HG02970 (cell line): ENCODE results near the gene ZNF784.
"Not testable (repeated sequence)": the region's sequence is repeated elsewhere in the genome, so short reads cannot be mapped to it uniquely, and the experiment has no call there.

ENCODE experiments used
- ATAC-seq: cut with Tn5 transposase; IDR thresholded peaks from one replicate; pipeline ENCODE4 v1.9.1; 2021; ENCODE audit warnings: mild to moderate bottlenecking, moderate library complexity, moderate number of reproducible peaks; ENCODE audit not compliant: unreplicated experiment, low FRiP score

The ZNF784 gene

GRCh38 chr19:55590617-55591016, 33.7 kb downstream of the ZNF784 start:
- no peak for ATAC-seq

- no peak for ATAC-seq
These were observed 34.3 kb downstream of the ZNF784 start for GRCh38 chr19:55590109-55590508.

DNA sequence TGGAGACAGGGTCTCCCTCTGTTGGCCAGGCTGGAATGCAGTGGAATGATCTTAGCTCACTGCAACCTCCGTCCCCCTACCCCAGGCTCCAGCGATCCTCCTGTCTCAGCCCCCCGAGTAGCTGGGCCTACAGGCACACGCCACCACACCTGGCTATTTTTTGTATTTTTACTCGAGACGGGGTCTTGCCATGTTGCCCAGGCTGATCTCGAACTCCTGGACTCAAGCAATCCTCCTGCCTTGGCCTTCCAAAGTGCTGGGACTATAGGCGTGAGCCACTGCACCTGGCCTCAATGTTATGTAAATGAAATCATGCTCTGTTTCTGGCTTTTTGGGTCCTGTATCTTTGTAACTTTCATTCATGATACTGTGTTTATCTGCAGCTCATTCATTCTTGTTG, 35.6 kb downstream of the ZNF784 start:
- ATAC-seq: no peak

GRCh38 chr19:55586976-55587668, 37.2 kb downstream of the ZNF784 start:
- peak; percentile 79 for ATAC-seq

DNA sequence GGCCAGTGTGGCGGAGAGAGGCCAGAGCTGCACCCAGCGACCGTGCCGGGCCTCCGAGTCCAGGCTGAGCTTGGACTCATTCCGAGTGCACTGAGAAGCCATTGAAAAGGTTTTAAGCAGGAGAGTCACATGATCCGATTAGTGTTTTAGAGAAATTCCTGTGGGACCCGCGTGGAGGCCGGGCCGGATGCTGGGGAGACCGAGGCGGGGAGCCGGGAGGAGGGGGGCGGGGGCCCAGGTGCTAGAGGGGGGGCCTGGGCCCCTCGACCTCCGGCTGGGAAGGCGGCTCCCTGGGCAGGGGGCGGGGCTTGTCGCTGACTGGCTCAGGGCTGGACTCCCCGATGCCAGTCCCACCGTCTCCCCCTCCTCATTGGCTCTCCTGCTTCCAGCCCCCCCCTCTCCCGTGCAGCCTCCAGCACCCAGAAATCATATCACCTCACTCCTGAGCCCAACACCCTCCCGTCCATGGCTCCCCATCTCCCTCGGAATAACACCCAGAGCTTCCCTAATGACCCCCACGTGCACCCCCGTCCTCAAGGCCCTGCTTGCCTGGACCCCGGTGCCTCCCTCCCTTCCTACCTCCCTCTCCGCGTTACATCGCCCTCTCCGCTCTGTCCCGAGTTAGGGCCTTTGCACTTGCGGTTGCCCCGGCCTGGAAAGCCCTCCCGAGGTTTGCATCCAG, 38.6 kb downstream of the ZNF784 start:
- ATAC-seq: no peak

GRCh38 chr19:55584871-55585270, 39.5 kb downstream of the ZNF784 start:
- ATAC-seq: no peak

GRCh38 chr19:55583897-55584296, 40.5 kb downstream of the ZNF784 start:
- ATAC-seq: not testable (repeated sequence)

- not testable (repeated sequence) for ATAC-seq
These were observed 42.1 kb downstream of the ZNF784 start for GRCh38 chr19:55582284-55582683.

GRCh38 chr19:55581823-55582223, 42.5 kb downstream of the ZNF784 start:
- no peak for ATAC-seq

DNA sequence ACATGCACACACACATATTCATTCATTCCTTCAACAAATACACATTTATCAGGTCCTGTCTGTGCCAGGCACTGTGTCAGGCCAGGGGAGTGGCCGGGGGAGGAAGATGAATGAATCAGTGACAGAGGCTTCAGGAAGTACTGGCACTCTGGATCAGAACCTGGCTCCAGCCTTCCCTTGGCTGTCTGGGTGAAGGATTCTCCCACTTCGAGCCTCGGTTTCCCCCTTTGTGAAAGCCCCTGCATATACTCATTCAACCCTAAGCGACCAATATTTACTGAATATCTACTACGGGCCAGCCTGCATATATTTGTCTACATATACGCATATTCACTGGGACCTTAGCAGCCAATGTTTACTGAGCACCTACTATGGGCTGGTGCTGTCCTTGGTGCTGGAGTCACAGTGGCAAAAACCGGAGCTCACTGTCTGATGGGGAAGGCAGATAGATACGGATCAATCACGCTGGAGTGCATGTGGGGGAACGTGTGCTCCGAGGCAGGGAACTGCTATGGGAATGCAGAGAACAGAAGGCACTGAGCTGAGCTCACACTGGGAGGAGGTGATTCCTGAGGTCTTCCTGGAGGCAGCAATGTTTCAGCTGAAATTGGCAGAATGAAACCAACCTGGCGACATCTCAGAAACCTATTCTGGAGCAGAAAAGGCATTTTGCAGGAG, 43.1 kb downstream of the ZNF784 start:
- ATAC-seq: no peak

- no peak for ATAC-seq
These were observed 43.7 kb downstream of the ZNF784 start, which contains the start of gene ZNF579 for GRCh38 chr19:55580628-55581144. ZNF579 (minus strand) TSS chr19:55580848; CDS start chr19:55579639, 1,209 bp downstream.

GRCh38 chr19:55579766-55580621, 44.4 kb downstream of the ZNF784 start:
- ATAC-seq: no peak

- no peak for ATAC-seq
These were observed 45.3 kb downstream of the ZNF784 start for GRCh38 chr19:55578761-55579747.

DNA sequence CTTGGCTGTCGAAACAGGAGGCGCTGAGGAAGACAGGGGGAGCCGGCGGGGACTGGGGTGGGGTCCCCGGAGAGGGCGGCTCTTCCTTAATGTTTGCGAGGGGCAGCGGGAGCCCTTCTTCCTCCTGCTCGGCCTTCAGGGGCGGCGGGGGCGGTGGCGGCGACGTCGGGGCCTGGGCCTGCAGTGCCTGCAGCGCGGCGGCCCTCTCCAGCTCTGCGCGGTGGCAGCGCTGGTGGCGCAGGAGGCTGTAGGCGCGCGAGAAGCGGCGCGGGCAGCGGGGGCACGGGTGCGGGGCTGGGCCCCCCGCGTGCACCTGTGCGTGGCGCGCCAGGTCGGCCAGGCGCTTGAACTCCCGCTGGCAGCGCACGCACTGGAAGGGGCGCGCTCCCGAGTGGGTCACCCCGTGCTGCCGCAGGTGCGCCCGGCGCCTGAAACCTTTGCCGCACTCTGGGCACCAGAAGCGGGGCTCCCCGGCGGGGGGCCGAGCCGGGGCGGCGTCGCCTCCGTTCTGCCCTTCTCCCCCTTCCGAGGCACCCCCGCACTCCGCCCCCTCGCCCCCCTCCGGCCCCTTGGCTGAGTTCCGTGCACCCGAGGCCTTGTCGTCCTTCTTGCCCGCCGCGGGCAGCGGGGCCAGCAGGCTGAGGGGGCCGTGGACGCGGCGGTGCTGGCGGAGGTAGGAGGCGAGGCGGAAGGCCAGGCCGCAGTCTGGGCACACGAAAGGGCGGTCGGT, 46.2 kb downstream of the ZNF784 start:
- ATAC-seq: no peak

GRCh38 chr19:55576746-55577145, 47.6 kb downstream of the ZNF784 start:
- no peak for ATAC-seq

GRCh38 chr19:55573929-55574328, 50.4 kb downstream of the ZNF784 start:
- ATAC-seq: not testable (repeated sequence)
